ENCODE measurements around the gene SRGAP3. TPM values are rescaled to one million over a fixed set of nuclear protein-coding genes. Genes with fewer than 3 reads are reported as not detected.

SRGAP3 gene
- polyA plus RNA-seq, 3 donors: 0.27 to 1.3 (median 0.87) TPM

- Histone ChIP-seq H3K27me3 (ENCODE audit: control insufficient read depth in 2 of 2, insufficient read depth in 2 of 2, low read length in 2 of 2) (no peaks in the 10 kb centered on the region), H4K20me1 (ENCODE audit: insufficient read depth, low read length) (no peaks in the 10 kb centered on the region), H3K9ac (ENCODE audit: insufficient read depth, low read length, poor library complexity, severe bottlenecking) (no peak overlapping the region), H3K79me2 (ENCODE audit: insufficient read depth, low read length) (no peaks in the 10 kb centered on the region), H3K4me1 (ENCODE audit: control insufficient read depth in 1 of 2, insufficient read depth in 2 of 2, low read length in 2 of 2) (no peaks in the 10 kb centered on the region), H3K9me3 (replicated peaks in 1 of 2; ENCODE audit: control insufficient read depth in 1 of 2, insufficient read depth in 1 of 2, low read length in 2 of 2) (no peaks in the 10 kb centered on the region), H2AFZ (ENCODE audit: insufficient read depth, low read depth, low read length, poor library complexity, severe bottlenecking) (no peak overlapping the region), H3K4me3 (replicated peaks in 1 of 3; ENCODE audit: low read depth in 2 of 3, low read length in 3 of 3) (no peak overlapping the region), H3K27ac (ENCODE audit: low read depth in 1 of 2, low read length in 2 of 2) (no peak overlapping the region), H3K36me3 (replicated peaks in 1 of 2; ENCODE audit: control insufficient read depth in 1 of 2, insufficient read depth in 2 of 2, low read length in 2 of 2) (peaks cover 6 to 31% of the 10 kb centered on the region in 2 donors), H3K4me2 (replicated peaks; ENCODE audit: extremely low read depth, low read length, poor library complexity, severe bottlenecking) (no peak overlapping the region)
- TF ChIP-seq, protein P1, sequence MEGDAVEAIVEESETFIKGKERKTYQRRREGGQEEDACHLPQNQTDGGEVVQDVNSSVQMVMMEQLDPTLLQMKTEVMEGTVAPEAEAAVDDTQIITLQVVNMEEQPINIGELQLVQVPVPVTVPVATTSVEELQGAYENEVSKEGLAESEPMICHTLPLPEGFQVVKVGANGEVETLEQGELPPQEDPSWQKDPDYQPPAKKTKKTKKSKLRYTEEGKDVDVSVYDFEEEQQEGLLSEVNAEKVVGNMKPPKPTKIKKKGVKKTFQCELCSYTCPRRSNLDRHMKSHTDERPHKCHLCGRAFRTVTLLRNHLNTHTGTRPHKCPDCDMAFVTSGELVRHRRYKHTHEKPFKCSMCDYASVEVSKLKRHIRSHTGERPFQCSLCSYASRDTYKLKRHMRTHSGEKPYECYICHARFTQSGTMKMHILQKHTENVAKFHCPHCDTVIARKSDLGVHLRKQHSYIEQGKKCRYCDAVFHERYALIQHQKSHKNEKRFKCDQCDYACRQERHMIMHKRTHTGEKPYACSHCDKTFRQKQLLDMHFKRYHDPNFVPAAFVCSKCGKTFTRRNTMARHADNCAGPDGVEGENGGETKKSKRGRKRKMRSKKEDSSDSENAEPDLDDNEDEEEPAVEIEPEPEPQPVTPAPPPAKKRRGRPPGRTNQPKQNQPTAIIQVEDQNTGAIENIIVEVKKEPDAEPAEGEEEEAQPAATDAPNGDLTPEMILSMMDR (IDR thresholded peaks at IDR 0.05): no peak
- peaks cover 0 to 4% (median 0%) of the 10 kb centered on the region in 7 donors for H3K9me3 Mint-ChIP-seq
- DNase-seq: no peak
- H3K4me3 Mint-ChIP-seq: no peak overlapping the region
- H3K27me3 Mint-ChIP-seq (ENCODE audit: low read depth in 3 of 3): no peaks in the 10 kb centered on the region
- WGBS (ENCODE audit: insufficient coverage): no CpG with 5 or more reads among the region's 3 CpGs
- no peak overlapping the region for H3K27ac Mint-ChIP-seq
- no peaks in the 10 kb centered on the region for H3K4me1 Mint-ChIP-seq
- H3K36me3 Mint-ChIP-seq: peaks cover 16 to 17% of the 10 kb centered on the region in 2 donors
- intact Hi-C loops (cut with micrococcal nuclease): no loop called here
Observed at GRCh38 chr3:8931342-8931741, 318.1 kb downstream of the SRGAP3 start.

Small RNA genes within 50 kb of the gene (small RNA-seq; reads per million reads assigned to genes)
- gene RF00416 (ENCODE audit: insufficient read length, low read depth): not detected

Other genes with a start within 250 kb of the SRGAP3 start
- 10 to 100 TPM; 10.2 to 13.1 (median 11.5) TPM for gene THUMPD3, start 113.4 kb upstream of the SRGAP3 start, polyA plus RNA-seq
- 10 to 100 TPM in 2 of 3 donors, 1 to 10 TPM in 1; 4.1 to 51.5 (median 13.7) TPM for gene SETD5, start 148.0 kb upstream of the SRGAP3 start, polyA plus RNA-seq

All from CD14-positive monocyte (primary cell).